Lower leg skin (tissue), 3 donors: ENCODE results near the gene TTC34.

ENCODE experiments used
- CTCF ChIP-seq, 3 donors: fragments of 450-650 bp; IDR thresholded peaks; one replicate each; pipeline ENCODE4 v1.5.1; 2016; ENCODE audit warnings: antibody characterized with exemption in 3 of 3, mild to moderate bottlenecking in 3 of 3, moderate library complexity in 2 of 3
- POLR2A ChIP-seq, 2 donors: fragments of 450-650 bp; IDR thresholded peaks; one replicate each; pipeline ENCODE4 v1.6.1; 2016 to 2017; ENCODE audit warnings: antibody characterized with exemption in 2 of 2, mild to moderate bottlenecking in 1 of 2, moderate library complexity in 1 of 2

DNA sequence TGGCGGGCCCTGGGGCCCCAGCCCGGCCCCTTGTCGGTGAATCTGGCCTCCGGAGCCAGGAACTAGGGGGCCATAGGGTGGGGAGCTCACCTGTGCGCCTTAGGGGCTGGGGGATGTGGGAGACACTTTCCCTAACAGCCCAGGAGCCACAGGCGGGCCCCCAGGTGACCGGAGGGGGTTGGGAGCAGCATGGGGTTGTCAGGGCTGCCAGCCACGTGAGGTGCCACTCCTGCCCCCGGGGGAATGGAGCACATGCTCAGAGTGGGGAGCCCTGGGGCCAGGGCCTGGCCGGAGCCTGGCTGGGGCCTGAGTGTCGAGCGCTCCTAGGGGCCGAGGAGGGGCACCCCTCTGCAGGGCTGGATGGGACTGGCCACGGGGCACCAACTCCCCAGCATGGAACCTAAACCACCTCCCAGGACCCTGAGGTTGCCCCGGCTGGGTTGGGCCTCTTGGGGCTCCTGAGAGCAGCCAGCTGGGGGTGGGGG, 195.1 kb downstream of the TTC34 start:
- TF ChIP-seq POLR2A (IDR thresholded peaks at IDR 0.05) (no peak), CTCF (IDR thresholded peaks at IDR 0.05) (no peak)
